Hepatocyte (in vitro differentiated cells): Measurements from ENCODE around the gene NEDD4L. TPM values are rescaled to one million over a fixed set of nuclear protein-coding genes. Genes with fewer than 3 reads are reported as not detected.

Source experiments
- DNase-seq: peaks from one replicate; pipeline ENCODE4 v3.0.0-alpha.2; 2016; ENCODE audit warnings: low spot score
- H2AFZ ChIP-seq: fragments of 200-600 bp; sonication (generic); 2 replicates; pipeline ENCODE4 v1.6.0; 2016; ENCODE audit warnings: antibody characterized with exemption, mild to moderate bottlenecking
- H3K27ac ChIP-seq: fragments of 200-600 bp; sonication (generic); 2 replicates; pipeline ENCODE4 v1.5.1; 2016; ENCODE audit warnings: mild to moderate bottlenecking
- H3K27me3 ChIP-seq: fragments of 200-600 bp; sonication (generic); 2 replicates; pipeline ENCODE4 v1.6.1; 2016
- H3K36me3 ChIP-seq: fragments of 200-600 bp; sonication (generic); replicated peaks from 2 replicates; pipeline ENCODE4 v1.5.1; 2016; ENCODE audit warnings: low read depth; ENCODE audit not compliant: insufficient read depth
- H3K4me1 ChIP-seq: fragments of 200-600 bp; sonication (generic); 2 replicates; pipeline ENCODE4 v1.5.1; 2016; ENCODE audit warnings: mild to moderate bottlenecking, moderate library complexity; ENCODE audit not compliant: insufficient read depth
- H3K4me2 ChIP-seq: fragments of 200-600 bp; sonication (generic); 2 replicates; pipeline ENCODE4 v1.6.0; 2016
- H3K4me3 ChIP-seq: fragments of 200-600 bp; sonication (generic); 2 replicates; pipeline ENCODE4 v1.5.1; 2016; ENCODE audit warnings: mild to moderate bottlenecking
- H3K79me2 ChIP-seq: fragments of 200-600 bp; sonication (generic); 2 replicates; pipeline ENCODE4 v1.6.0; 2017; ENCODE audit warnings: mild to moderate bottlenecking
- H3K9me2 ChIP-seq: fragments of 200-600 bp; sonication (generic); replicated peaks from 2 replicates; pipeline ENCODE4 v1.6.0; 2017; ENCODE audit warnings: mild to moderate bottlenecking; ENCODE audit not compliant: insufficient read depth
- H3K9me3 ChIP-seq: fragments of 200-600 bp; sonication (generic); 2 replicates; pipeline ENCODE4 v1.5.1; 2016; ENCODE audit warnings: low read depth, mild to moderate bottlenecking
- H4K20me1 ChIP-seq: fragments of 200-600 bp; sonication (generic); 2 replicates; pipeline ENCODE4 v1.6.0; 2016; ENCODE audit warnings: mild to moderate bottlenecking; ENCODE audit not compliant: insufficient read depth, poor library complexity, severe bottlenecking
- EZH2 ChIP-seq: fragments of 200-600 bp; sonication (generic); IDR thresholded peaks from 2 replicates; pipeline ENCODE4 v1.6.1; 2016; ENCODE audit warnings: antibody characterized with exemption, mild to moderate bottlenecking, borderline replicate concordance
- EZH2phosphoT487 ChIP-seq: fragments of 200-600 bp; sonication (generic); IDR thresholded peaks from one replicate; pipeline ENCODE4 v1.6.1; 2018; ENCODE audit warnings: antibody characterized with exemption, mild to moderate bottlenecking, low read depth, moderate library complexity; ENCODE audit not compliant: unreplicated experiment, severe bottlenecking
- WGBS: methylation state at CpG from one replicate; pipeline ENCODE4 v1.1.6; 2016; ENCODE audit warnings: low lambda C conversion rate; ENCODE audit errors: missing lambda C conversion rate; 5-methylcytosine and 5-hydroxymethylcytosine counted together
- polyA plus RNA-seq: library from polyadenylated mRNA; unstranded; fragments of >200 nt; fragmentation: Nextera tagmentation; extraction: Ambion mirVana; gene quantifications from 2 replicates; pipeline ENCODE4 v1.2.1, GENCODE V29; 2016
- total RNA-seq: library from RNA; depleted of rRNA; stranded (reverse); fragments of >200 nt; gene quantifications from 2 replicates; pipeline ENCODE4 v1.2.3, GENCODE V29; 2014
- TF ChIP-seq, protein P1 (sequence below): fragments of 200-600 bp; sonication (generic); IDR thresholded peaks from 2 replicates; pipeline ENCODE4 v1.5.1; 2016; ENCODE audit warnings: antibody characterized with exemption, mild to moderate bottlenecking; ENCODE audit not compliant: poor library complexity

Gene NEDD4L
- total and polyA plus RNA-seq, 2 experiments from 2014 or later = 104 to 140 TPM

GRCh38 chr18:58323866-58324762, 280.1 kb downstream of the NEDD4L start:
- H3K4me2 ChIP-seq = no peak overlapping the region
- no peak for DNase-seq
- no peak overlapping the region for H3K4me3 ChIP-seq
- H3K36me3 ChIP-seq = no peaks in the 10 kb centered on the region
- H3K4me1 ChIP-seq = peaks cover 7% of the 10 kb centered on the region
- H3K9me3 ChIP-seq = no peaks in the 10 kb centered on the region
- H3K79me2 ChIP-seq = peaks cover 23% of the 10 kb centered on the region
- H3K27ac ChIP-seq = no peak overlapping the region
- H3K9me2 ChIP-seq = no peaks in the 10 kb centered on the region
- H3K27me3 ChIP-seq = no peaks in the 10 kb centered on the region
- H2AFZ ChIP-seq = no peak overlapping the region
- 90% methylated on average over 15 of the region's 15 CpGs for WGBS
- TF ChIP-seq EZH2phosphoT487 (no peak), EZH2 (no peak)
- TF ChIP-seq, protein P1, sequence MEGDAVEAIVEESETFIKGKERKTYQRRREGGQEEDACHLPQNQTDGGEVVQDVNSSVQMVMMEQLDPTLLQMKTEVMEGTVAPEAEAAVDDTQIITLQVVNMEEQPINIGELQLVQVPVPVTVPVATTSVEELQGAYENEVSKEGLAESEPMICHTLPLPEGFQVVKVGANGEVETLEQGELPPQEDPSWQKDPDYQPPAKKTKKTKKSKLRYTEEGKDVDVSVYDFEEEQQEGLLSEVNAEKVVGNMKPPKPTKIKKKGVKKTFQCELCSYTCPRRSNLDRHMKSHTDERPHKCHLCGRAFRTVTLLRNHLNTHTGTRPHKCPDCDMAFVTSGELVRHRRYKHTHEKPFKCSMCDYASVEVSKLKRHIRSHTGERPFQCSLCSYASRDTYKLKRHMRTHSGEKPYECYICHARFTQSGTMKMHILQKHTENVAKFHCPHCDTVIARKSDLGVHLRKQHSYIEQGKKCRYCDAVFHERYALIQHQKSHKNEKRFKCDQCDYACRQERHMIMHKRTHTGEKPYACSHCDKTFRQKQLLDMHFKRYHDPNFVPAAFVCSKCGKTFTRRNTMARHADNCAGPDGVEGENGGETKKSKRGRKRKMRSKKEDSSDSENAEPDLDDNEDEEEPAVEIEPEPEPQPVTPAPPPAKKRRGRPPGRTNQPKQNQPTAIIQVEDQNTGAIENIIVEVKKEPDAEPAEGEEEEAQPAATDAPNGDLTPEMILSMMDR = no peak
- peaks cover 4% of the 10 kb centered on the region for H4K20me1 ChIP-seq

DNA sequence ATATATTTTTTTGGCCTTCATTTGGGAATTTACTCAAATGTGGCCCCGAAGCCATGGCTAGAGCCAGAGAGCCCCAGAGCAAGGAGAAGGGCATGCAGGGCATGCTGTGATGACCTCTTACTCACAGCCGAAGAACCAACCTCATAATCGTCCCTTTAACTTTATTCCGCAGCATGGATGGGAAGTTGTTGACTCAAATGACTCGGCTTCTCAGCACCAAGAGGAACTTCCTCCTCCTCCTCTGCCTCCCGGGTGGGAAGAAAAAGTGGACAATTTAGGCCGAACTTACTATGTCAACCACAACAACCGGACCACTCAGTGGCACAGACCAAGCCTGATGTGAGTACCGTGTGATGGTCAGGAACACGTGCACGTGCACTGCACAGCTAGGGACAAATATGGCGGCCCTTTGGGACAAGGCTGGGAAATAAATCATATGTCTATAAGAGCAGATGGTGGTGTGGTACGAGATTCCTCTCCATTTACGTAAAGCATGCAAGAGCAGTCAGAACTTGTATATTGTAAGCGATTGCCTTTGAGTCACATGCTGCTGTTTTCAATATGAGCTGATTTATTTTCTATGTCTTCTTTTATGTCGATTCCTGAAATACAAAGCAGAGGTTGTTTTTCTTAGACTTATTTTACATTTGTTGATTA, 280.9 kb downstream of the NEDD4L start:
- no peaks in the 10 kb centered on the region for H3K9me3 ChIP-seq
- H3K9me2 ChIP-seq = no peaks in the 10 kb centered on the region
- DNase-seq = no peak
- H2AFZ ChIP-seq = no peak overlapping the region
- H3K27me3 ChIP-seq = no peaks in the 10 kb centered on the region
- no peak overlapping the region for H3K4me2 ChIP-seq
- peaks cover 4% of the 10 kb centered on the region for H4K20me1 ChIP-seq
- H3K4me3 ChIP-seq = no peak overlapping the region
- H3K36me3 ChIP-seq = no peaks in the 10 kb centered on the region
- no peak overlapping the region for H3K27ac ChIP-seq
- 91% methylated on average over 16 of the region's 16 CpGs for WGBS
- H3K79me2 ChIP-seq = peaks cover 15% of the 10 kb centered on the region
- TF ChIP-seq EZH2 (no peak), EZH2phosphoT487 (no peak)
- TF ChIP-seq, protein P1 = no peak
- H3K4me1 ChIP-seq = peaks cover 7% of the 10 kb centered on the region

DNA sequence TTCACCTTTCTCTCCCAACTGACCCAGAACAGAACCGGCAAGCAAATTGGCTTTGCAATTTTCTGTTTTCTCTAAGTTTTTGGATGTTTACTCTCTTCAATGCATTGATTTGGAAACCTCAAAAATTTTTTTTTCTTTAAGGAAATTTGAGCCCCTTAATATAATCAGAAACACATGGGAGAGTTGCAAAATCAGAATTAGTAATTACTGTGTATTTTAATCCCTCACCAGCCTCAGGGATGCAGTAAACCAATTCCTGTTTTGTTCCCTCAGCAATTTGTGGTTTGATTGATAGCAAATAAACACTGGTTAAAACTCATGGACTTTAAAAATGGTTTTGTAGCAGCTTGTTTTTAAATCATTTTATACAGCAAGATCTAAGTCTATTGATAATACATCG, 281.5 kb downstream of the NEDD4L start:
- H3K9me2 ChIP-seq = no peaks in the 10 kb centered on the region

More for the DNA sequence above, 281.5 kb downstream of the NEDD4L start:
- H3K9me3 ChIP-seq = no peaks in the 10 kb centered on the region
- no peak overlapping the region for H3K27ac ChIP-seq
- no peaks in the 10 kb centered on the region for H3K27me3 ChIP-seq
- H3K79me2 ChIP-seq = peaks cover 10% of the 10 kb centered on the region
- no peak overlapping the region for H3K4me3 ChIP-seq
- WGBS = 69% methylated on average over 2 of the region's 2 CpGs
- TF ChIP-seq EZH2 (no peak), EZH2phosphoT487 (no peak)
- TF ChIP-seq, protein P1 = no peak
- no peaks in the 10 kb centered on the region for H3K36me3 ChIP-seq
- H2AFZ ChIP-seq = no peak overlapping the region
- no peak overlapping the region for H3K4me2 ChIP-seq
- no peak for DNase-seq
- peaks cover 4% of the 10 kb centered on the region for H4K20me1 ChIP-seq
- H3K4me1 ChIP-seq = peaks cover 7% of the 10 kb centered on the region
